HepG2 (cell line): ENCODE results near the gene C20orf144. TPM values are rescaled to one million over a fixed set of nuclear protein-coding genes. Genes with fewer than 3 reads are reported as not detected.

Source experiments
- ATAC-seq: fragments of 200-7000 bp; cut with Tn5 transposase; 3 replicates; pipeline ENCODE4 v1.9.1; 2020; ENCODE audit warnings: mild to moderate bottlenecking, moderate library complexity
- Bru-seq: library from RNA; stranded (reverse); fragments of 400-500 nt; gene quantifications from one replicate; lab custom pipeline; 2021; lab: Mats Ljungman, UMichigan
- BruChase-seq, 2 experiments: library from RNA; stranded (reverse); fragments of 400-500 nt; gene quantifications; one replicate each; lab custom pipeline; 2021; lab: Mats Ljungman, UMichigan
- BruUV-seq: library from RNA; stranded (reverse); fragments of 400-500 nt; replicated peaks from 2 replicates; lab custom pipeline; 2021; lab: Mats Ljungman, UMichigan
- CTCF ChIA-PET: fragments of 300-600 bp; formaldehyde crosslinking; extraction: SDS; loops from one replicate; lab custom pipeline; 2021; ENCODE audit warnings: low total read pairs, inconsistent platforms, low intra/inter-chr PET ratio; lab: Yijun Ruan, JAX
- POLR2A ChIA-PET: fragments of 350-600 bp; sonication (Branson Sonifier 250); formaldehyde crosslinking; loops from one replicate; lab custom pipeline; 2020; ENCODE audit warnings: antibody characterized with exemption, inconsistent platforms; lab: Yijun Ruan, JAX
- DNase-seq: peaks from one replicate; pipeline ENCODE4 v3.0.0-alpha.2; 2015; ENCODE audit warnings: low spot score
- FAIRE-seq: peaks from 3 replicates; lab custom pipeline; 2011; peaks lifted over from hg19 to GRCh38; lab: Jason Lieb, UNC
- H2AFZ ChIP-seq: one replicate; pipeline ENCODE4 v1.6.1; 2011; ENCODE audit warnings: low read length, inconsistent platforms
- H3K27ac ChIP-seq: fragments of 300-600 bp; 3 replicates; pipeline ENCODE4 v1.8.0; 2011; ENCODE audit warnings: mixed run types, mild to moderate bottlenecking, mixed read lengths, low read length, inconsistent platforms; ENCODE audit not compliant: insufficient read depth; ENCODE audit errors: extremely low read length
- H3K27me3 ChIP-seq, 2 experiments: fragments of 200-600 bp in 1 of 2; 2 replicates in 1 of 2; 3 replicates in 1 of 2; pipeline versions ENCODE4 v1.6.0 to v1.8.0; 2011; ENCODE audit warnings: low read length in 2 of 2, mild to moderate bottlenecking in 2 of 2, moderate library complexity in 2 of 2, inconsistent platforms in 1 of 2; ENCODE audit not compliant: insufficient read depth in 2 of 2, control insufficient read depth in 1 of 2
- H3K36me3 ChIP-seq, 2 experiments: fragments of 200-600 bp in 1 of 2; replicated peaks in 1 of 2; 2 replicates in 1 of 2; 3 replicates in 1 of 2; pipeline versions ENCODE4 v1.5.1 to v1.8.0; 2011; ENCODE audit warnings: low read length in 2 of 2, inconsistent platforms in 1 of 2; ENCODE audit not compliant: insufficient read depth in 2 of 2, control insufficient read depth in 1 of 2
- H3K4me1 ChIP-seq: 2 replicates; pipeline ENCODE4 v1.5.1; 2012; ENCODE audit warnings: low read length, inconsistent platforms; ENCODE audit not compliant: insufficient read depth
- H3K4me2 ChIP-seq: 2 replicates; pipeline ENCODE4 v1.6.0; 2011; ENCODE audit warnings: low read depth, low read length, inconsistent platforms
- H3K4me3 ChIP-seq, 3 experiments: fragments of 200-600 bp in 1 of 3; sonication (generic), shearing (Covaris generic) in 1 of 3; replicated peaks in 1 of 3; 2 replicates each; pipeline ENCODE4 v1.5.1; 2011 to 2016; ENCODE audit warnings: low read length in 3 of 3, inconsistent platforms in 2 of 3, low read depth in 2 of 3, mild to moderate bottlenecking in 2 of 3, control low read depth in 1 of 3, mixed read lengths in 1 of 3; ENCODE audit not compliant: insufficient read depth in 1 of 3
- H3K79me2 ChIP-seq: one replicate; pipeline ENCODE4 v1.6.1; 2011; ENCODE audit warnings: low read length, inconsistent platforms; ENCODE audit not compliant: insufficient read depth
- H3K9ac ChIP-seq: 2 replicates; pipeline ENCODE4 v1.6.0; 2011; ENCODE audit warnings: mild to moderate bottlenecking, low read depth, low read length, inconsistent platforms; ENCODE audit not compliant: insufficient read depth
- H3K9me3 ChIP-seq: 2 replicates; pipeline ENCODE4 v1.5.1; 2012; ENCODE audit warnings: mild to moderate bottlenecking, low read length
- H4K20me1 ChIP-seq: 2 replicates; pipeline ENCODE4 v1.6.0; 2011; ENCODE audit warnings: inconsistent platforms, mild to moderate bottlenecking, low read length, moderate library complexity; ENCODE audit not compliant: insufficient read depth
- HOXA9 ChIP-seq: sonication (generic); formaldehyde crosslinking; IDR thresholded peaks from 2 replicates; pipeline ENCODE4 v1.8.1; 2022; ENCODE audit warnings: missing genetic modification reagents, mild to moderate bottlenecking, moderate library complexity, borderline replicate concordance
- KDM6A ChIP-seq: IDR thresholded peaks from 2 replicates; pipeline ENCODE4 v1.6.1; 2016; ENCODE audit warnings: low read depth
- MZF1 ChIP-seq: sonication (generic); formaldehyde crosslinking; IDR thresholded peaks from 2 replicates; pipeline ENCODE4 v1.8.1; 2023; ENCODE audit warnings: mild to moderate bottlenecking, missing genetic modification reagents, borderline replicate concordance
- POLR2AphosphoS5 ChIP-seq: IDR thresholded peaks from 2 replicates; pipeline ENCODE4 v1.6.1; 2012; ENCODE audit warnings: low read depth, low read length
- RFX1 ChIP-seq: fragments of 450-650 bp; IDR thresholded peaks from 2 replicates; pipeline ENCODE4 v1.6.1; 2017
- TP53 ChIP-seq: sonication (generic); formaldehyde crosslinking; conservative IDR thresholded peaks from 2 replicates; pipeline ENCODE4 v1.4.0; 2020; ENCODE audit warnings: missing genetic modification reagents
- U2AF1 ChIP-seq: fragments of 200-400 bp; formaldehyde crosslinking; optimal IDR thresholded peaks from 2 replicates; pipeline ENCODE3; 2017; ENCODE audit warnings: mild to moderate bottlenecking, low read depth, low read length
- ZBTB7B ChIP-seq: sonication (generic); formaldehyde crosslinking; IDR thresholded peaks from 2 replicates; pipeline ENCODE4 v1.4.0; 2020; ENCODE audit warnings: missing genetic modification reagents
- ZNF12 ChIP-seq: sonication (generic); formaldehyde crosslinking; IDR thresholded peaks from 2 replicates; pipeline ENCODE4 v1.5.0; 2020; ENCODE audit warnings: missing genetic modification reagents
- ZNF121 ChIP-seq: sonication (generic); formaldehyde crosslinking; IDR thresholded peaks from 2 replicates; pipeline ENCODE4 v1.5.0; 2020; ENCODE audit warnings: mild to moderate bottlenecking, missing genetic modification reagents
- ZNF263 ChIP-seq: sonication (generic); formaldehyde crosslinking; IDR thresholded peaks from 2 replicates; pipeline ENCODE4 v1.4.0; 2020; ENCODE audit warnings: missing genetic modification reagents
- ZNF326 ChIP-seq: sonication (generic); formaldehyde crosslinking; IDR thresholded peaks from 2 replicates; pipeline ENCODE4 v1.4.0; 2020; ENCODE audit warnings: missing genetic modification reagents, borderline replicate concordance
- ZNF598 ChIP-seq: sonication (generic); formaldehyde crosslinking; IDR thresholded peaks from 2 replicates; pipeline ENCODE4 v1.5.1; 2020; ENCODE audit warnings: mild to moderate bottlenecking, missing genetic modification reagents, borderline replicate concordance
- ZNF672 ChIP-seq: sonication (generic); formaldehyde crosslinking; IDR thresholded peaks from 2 replicates; pipeline ENCODE4 v1.8.1; 2022; ENCODE audit warnings: missing genetic modification reagents
- WGBS: methylation state at CpG from one replicate; pipeline ENCODE4 v1.1.6; 2017; ENCODE audit warnings: low lambda C conversion rate; 5-methylcytosine and 5-hydroxymethylcytosine counted together
- in situ Hi-C: cut with HindIII; loops from 2 replicates; pipeline ENCODE4 v1.10.0; 2017; ENCODE audit warnings: low pct_unique_long_range_greater_than_20kb; ENCODE audit not compliant: extremely low pct_ligation_motif_present
- intact Hi-C: fragments of 100-400 bp; cut with micrococcal nuclease; formaldehyde crosslinking; loops from one replicate; pipeline ENCODE4 v1.10.0; 2022; ENCODE audit not compliant: unreplicated experiment
- long read RNA-seq, 2 experiments: library from RNA in 1 of 2; library from polyadenylated mRNA in 1 of 2; stranded (forward) in 1 of 2; unstranded in 1 of 2; transcript quantifications; one replicate each; pipeline ENCODE4 v2.0.0, GENCODE V29; 2019 to 2022
- polyA minus RNA-seq, 3 experiments: library from RNA; depleted of rRNA, polyadenylated mRNA; stranded (reverse); fragments of >200 nt; gene quantifications; 2 replicates each; pipeline ENCODE4 v1.2.3, GENCODE V29; 2011; ENCODE audit warnings: low replicate concordance in 1 of 3
- polyA plus RNA-seq, 8 experiments: library from polyadenylated mRNA; depleted of rRNA in 3 of 8; stranded (reverse) in 7 of 8; unstranded in 1 of 8; fragments of >200 nt; fragmentation: Illumina TruSeq in 4 of 8; extraction: Trizol in 4 of 8; gene quantifications; 2 replicates each; pipeline versions ENCODE4 v1.2.1 to v1.2.3, GENCODE V29; 2011 to 2016; ENCODE audit warnings: low read depth in 4 of 8, missing spikeins in 1 of 8, mixed read lengths in 1 of 8; ENCODE audit not compliant: insufficient read depth in 1 of 8
- total RNA-seq, 5 experiments: library from RNA; depleted of rRNA; stranded (reverse); fragments of >200 nt; fragmentation: Illumina TruSeq; extraction: Trizol; gene quantifications; 2 replicates each; pipeline ENCODE4 v1.2.3, GENCODE V29; 2016; ENCODE audit warnings: low read depth in 1 of 5
- TF ChIP-seq, protein P1 (sequence below): sonication (generic); formaldehyde crosslinking; IDR thresholded peaks from 2 replicates; pipeline ENCODE4 v1.4.0; 2020; ENCODE audit warnings: mild to moderate bottlenecking, low read depth, missing genetic modification reagents
- TF ChIP-seq, protein P2 (sequence below): sonication (generic); formaldehyde crosslinking; IDR thresholded peaks from 2 replicates; pipeline ENCODE4 v1.4.0; 2020; ENCODE audit warnings: missing genetic modification reagents

Gene C20orf144
- total RNA-seq (2016; rRNA removed; fragmentation: Illumina TruSeq; extraction: Trizol): 0.09 and 0.14 TPM in 2 replicates
- total RNA-seq (2016; cell fraction: cytosol; rRNA removed; fragmentation: Illumina TruSeq; extraction: Trizol; ENCODE audit: low read depth): 0.30 and 0.35 TPM in 2 replicates
- total RNA-seq (2016; cell fraction: insoluble cytoplasmic fraction; rRNA removed; fragmentation: Illumina TruSeq; extraction: Trizol): 0.11 TPM in 1 of 2 replicates, not detected in the other
- total RNA-seq (2016; cell fraction: membrane; rRNA removed; fragmentation: Illumina TruSeq; extraction: Trizol): 0.37 and 0.38 TPM in 2 replicates
- total RNA-seq (2016; cell fraction: nucleus; rRNA removed; fragmentation: Illumina TruSeq; extraction: Trizol): 0.31 and 0.37 TPM in 2 replicates
- 0.16 TPM in 2 replicates for polyA plus RNA-seq (2011; rRNA removed)
- 0.17 and 0.29 TPM in 2 replicates for polyA plus RNA-seq (2011; cell fraction: cytosol; rRNA removed)
- 0.18 and 0.24 TPM in 2 replicates for polyA plus RNA-seq (2011; cell fraction: nucleus; rRNA removed)
- 0.21 and 0.32 TPM in 2 replicates for polyA plus RNA-seq (2012)
- polyA plus RNA-seq (2016; cell fraction: cytosol; fragmentation: Illumina TruSeq; extraction: Trizol; ENCODE audit: low read depth): 0.12 and 0.15 TPM in 2 replicates
- polyA plus RNA-seq (2016; cell fraction: insoluble cytoplasmic fraction; fragmentation: Illumina TruSeq; extraction: Trizol; ENCODE audit: low read depth): 0.20 and 0.21 TPM in 2 replicates
- 0.27 and 0.39 TPM in 2 replicates for polyA plus RNA-seq (2016; cell fraction: membrane; fragmentation: Illumina TruSeq; extraction: Trizol; ENCODE audit: low read depth)
- polyA plus RNA-seq (2016; cell fraction: nucleus; fragmentation: Illumina TruSeq; extraction: Trizol; ENCODE audit: insufficient read depth, low read depth): not detected in 2 replicates
- polyA minus RNA-seq (2011; rRNA and poly(A)+ RNA removed; ENCODE audit: low replicate concordance): 0.58 TPM in 1 of 2 replicates, not detected in the other
- polyA minus RNA-seq (2011; cell fraction: cytosol; rRNA and poly(A)+ RNA removed): not detected in 2 replicates
- 0.26 TPM in 1 of 2 replicates, not detected in the other for polyA minus RNA-seq (2011; cell fraction: nucleus; rRNA and poly(A)+ RNA removed)
- Bru-seq, nascent RNA: percentile 17 among the genes with signal in this experiment
- BruChase-seq, experiment 1, labeled RNA remaining after a 6-hour chase: percentile 44 among the genes with signal in this experiment
- percentile 25 among the genes with signal in this experiment for BruChase-seq, experiment 2, labeled RNA remaining after a 2-hour chase
- long read RNA-seq, experiment 1: 0 reads
- long read RNA-seq, experiment 2, partial matches to known transcripts: 0 of 1 reads
- long read RNA-seq, experiment 2, other reads (novel, unspliced or antisense): 0 of 1 reads

DNA sequence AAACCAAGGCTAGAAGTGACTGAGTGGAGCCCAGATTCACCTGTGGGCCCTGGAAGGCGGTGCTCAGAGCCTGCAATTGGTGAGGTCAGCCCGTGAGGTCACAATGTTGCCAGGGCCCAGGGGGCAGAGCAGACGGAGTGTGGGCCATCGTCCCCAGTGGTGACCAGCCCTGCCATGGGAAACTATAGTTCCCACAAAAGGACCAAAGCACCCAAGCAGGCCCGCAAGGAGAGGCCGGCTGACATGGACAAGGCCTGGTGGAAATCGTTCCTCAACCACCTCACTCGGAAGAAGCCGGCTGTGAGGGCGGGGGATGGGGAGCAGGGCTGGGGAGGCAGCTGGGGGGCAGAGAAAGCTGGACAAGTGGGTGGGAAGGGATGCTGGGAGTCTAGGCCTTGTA is at the start of gene C20orf144:
TSS of gene C20orf144 (plus strand) at position 156 of the 400 bp plus-strand sequence. CDS start at position 175, 19 bp downstream.
- peaks cover 39 to 42% of the 10 kb centered on the region in 2 experiments for H3K36me3 ChIP-seq
- no peaks in the 10 kb centered on the region; a peak in 1 of 5 replicates for H3K27me3 ChIP-seq
- CTCF ChIA-PET: no interaction called here
- 98% methylated on average over 10 of the region's 10 CpGs for WGBS
- peak within 1 kb of the TSS; percentile 77 to 88 (median 87) for H3K4me3 ChIP-seq
- H2AFZ ChIP-seq: no peak within 1 kb of the TSS
- H3K4me1 ChIP-seq: peaks cover 28% of the 10 kb centered on the region
- intact Hi-C loops (loop anchor here (5.0 kb wide), 1 partner anchor 260 kb away; the partner anchor contains the start of gene CDK5RAP1), in situ Hi-C loops (no loop called here)
- peak within 1 kb of the TSS; percentile 80 for H3K9ac ChIP-seq
- FAIRE-seq (no peak), DNase-seq (no peak), ATAC-seq (no peak)
- H3K27ac ChIP-seq: peak within 1 kb of the TSS; percentile 65
- no peaks in the 10 kb centered on the region for H4K20me1 ChIP-seq
- peaks cover 8% of the 10 kb centered on the region for H3K79me2 ChIP-seq
- H3K9me3 ChIP-seq: no peaks in the 10 kb centered on the region
- no TSS peak for BruUV-seq
- POLR2A ChIA-PET: interaction anchor here (2.0 kb wide), 1 partner anchor 8 kb away, joined by 24 read pairs; no protein-coding TSS in a partner anchor
- H3K4me2 ChIP-seq: peak within 1 kb of the TSS; percentile 98
- TF ChIP-seq ZNF263 (CRISPR knock-in tag) (no peak), RFX1 (no peak), ZBTB7B (CRISPR knock-in tag) (no peak), HOXA9 (no peak), TP53 (CRISPR knock-in tag) (no peak), MZF1 (CRISPR knock-in tag) (no peak), ZNF12 (CRISPR knock-in tag) (no peak), ZNF598 (0 out of 2 replicates have a peak, but pooled peaks have one; percentile 27), ZNF672 (CRISPR knock-in tag) (no peak), U2AF1 (no peak), ZNF121 (CRISPR knock-in tag) (no peak), POLR2AphosphoS5 (0 out of 2 replicates have a peak, but pooled peaks have one; percentile 18), ZNF326 (CRISPR knock-in tag) (no peak), KDM6A (no peak)
- TF ChIP-seq, protein P1, sequence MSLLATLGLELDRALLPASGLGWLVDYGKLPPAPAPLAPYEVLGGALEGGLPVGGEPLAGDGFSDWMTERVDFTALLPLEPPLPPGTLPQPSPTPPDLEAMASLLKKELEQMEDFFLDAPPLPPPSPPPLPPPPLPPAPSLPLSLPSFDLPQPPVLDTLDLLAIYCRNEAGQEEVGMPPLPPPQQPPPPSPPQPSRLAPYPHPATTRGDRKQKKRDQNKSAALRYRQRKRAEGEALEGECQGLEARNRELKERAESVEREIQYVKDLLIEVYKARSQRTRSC (CRISPR knock-in tag): no peak
- TF ChIP-seq, protein P2, sequence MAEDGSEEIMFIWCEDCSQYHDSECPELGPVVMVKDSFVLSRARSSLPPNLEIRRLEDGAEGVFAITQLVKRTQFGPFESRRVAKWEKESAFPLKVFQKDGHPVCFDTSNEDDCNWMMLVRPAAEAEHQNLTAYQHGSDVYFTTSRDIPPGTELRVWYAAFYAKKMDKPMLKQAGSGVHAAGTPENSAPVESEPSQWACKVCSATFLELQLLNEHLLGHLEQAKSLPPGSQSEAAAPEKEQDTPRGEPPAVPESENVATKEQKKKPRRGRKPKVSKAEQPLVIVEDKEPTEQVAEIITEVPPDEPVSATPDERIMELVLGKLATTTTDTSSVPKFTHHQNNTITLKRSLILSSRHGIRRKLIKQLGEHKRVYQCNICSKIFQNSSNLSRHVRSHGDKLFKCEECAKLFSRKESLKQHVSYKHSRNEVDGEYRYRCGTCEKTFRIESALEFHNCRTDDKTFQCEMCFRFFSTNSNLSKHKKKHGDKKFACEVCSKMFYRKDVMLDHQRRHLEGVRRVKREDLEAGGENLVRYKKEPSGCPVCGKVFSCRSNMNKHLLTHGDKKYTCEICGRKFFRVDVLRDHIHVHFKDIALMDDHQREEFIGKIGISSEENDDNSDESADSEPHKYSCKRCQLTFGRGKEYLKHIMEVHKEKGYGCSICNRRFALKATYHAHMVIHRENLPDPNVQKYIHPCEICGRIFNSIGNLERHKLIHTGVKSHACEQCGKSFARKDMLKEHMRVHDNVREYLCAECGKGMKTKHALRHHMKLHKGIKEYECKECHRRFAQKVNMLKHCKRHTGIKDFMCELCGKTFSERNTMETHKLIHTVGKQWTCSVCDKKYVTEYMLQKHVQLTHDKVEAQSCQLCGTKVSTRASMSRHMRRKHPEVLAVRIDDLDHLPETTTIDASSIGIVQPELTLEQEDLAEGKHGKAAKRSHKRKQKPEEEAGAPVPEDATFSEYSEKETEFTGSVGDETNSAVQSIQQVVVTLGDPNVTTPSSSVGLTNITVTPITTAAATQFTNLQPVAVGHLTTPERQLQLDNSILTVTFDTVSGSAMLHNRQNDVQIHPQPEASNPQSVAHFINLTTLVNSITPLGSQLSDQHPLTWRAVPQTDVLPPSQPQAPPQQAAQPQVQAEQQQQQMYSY (CRISPR knock-in tag): no peak
